Activated T-helper 9 cell treated with anti-CD3 and anti-CD28 coated beads, Interleukin-2, amount 50 U/mL, for 16 hours (primary cell): ENCODE data around the gene XYLT1.

Source experiments
- DNase-seq: peaks from one replicate; pipeline ENCODE4 v3.0.0-alpha.2; 2020; ENCODE audit warnings: low read depth

The XYLT1 gene

GRCh38 chr16:17305694-17306093, 165.1 kb downstream of the XYLT1 start:
- peak; percentile 13 for DNase-seq

DNA sequence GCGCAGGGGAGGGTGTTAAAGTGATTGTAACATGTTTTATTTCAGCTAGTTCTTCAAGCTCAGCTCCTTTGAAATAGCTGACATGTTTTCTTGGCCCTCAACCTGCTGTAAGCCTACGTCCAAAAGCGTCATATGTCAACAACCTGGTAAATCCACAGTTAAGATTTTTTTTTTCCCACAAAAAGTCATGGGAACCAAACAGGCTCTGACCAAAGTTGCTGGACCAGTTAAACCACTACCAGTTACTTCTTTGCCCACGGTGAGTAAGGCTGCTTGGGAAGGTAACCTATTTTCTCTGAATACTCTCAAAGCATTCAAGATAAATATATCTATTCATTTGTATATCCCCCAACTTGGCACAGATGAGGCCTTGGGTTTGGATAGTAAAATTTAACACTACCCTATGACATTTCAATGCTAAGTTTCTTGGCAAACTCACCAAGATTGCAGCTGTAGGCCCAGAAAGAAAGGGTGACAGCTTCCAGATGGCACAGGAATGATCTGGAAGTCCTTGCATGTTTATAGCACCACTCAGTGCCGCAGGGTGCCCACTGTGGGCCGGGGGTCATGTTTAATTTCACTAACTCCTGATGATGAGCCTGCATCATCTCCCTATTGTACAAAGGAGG, 166.2 kb downstream of the XYLT1 start:
- DNase-seq = no peak

- no peak for DNase-seq
Observed at GRCh38 chr16:17304106-17304490, 166.7 kb downstream of the XYLT1 start.

DNA sequence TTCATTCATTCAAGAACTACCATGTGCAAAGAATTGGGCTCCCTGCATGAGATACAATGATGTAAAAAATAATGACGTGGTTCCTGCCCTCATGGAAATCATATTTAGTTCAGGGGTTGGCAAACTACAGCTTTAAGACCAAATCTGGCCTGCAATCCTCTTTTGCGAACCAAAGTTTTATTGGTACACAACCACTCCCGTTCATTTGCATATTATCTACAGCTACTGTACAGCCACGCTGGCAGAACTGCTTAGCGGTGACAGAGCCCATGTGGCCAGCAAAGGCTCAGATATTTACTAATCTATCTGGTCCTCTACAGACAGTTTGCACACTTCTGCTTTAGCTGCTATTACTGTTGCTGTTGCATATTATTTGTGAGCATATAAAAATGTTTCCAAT, 167.7 kb downstream of the XYLT1 start:
- DNase-seq = no peak

DNA sequence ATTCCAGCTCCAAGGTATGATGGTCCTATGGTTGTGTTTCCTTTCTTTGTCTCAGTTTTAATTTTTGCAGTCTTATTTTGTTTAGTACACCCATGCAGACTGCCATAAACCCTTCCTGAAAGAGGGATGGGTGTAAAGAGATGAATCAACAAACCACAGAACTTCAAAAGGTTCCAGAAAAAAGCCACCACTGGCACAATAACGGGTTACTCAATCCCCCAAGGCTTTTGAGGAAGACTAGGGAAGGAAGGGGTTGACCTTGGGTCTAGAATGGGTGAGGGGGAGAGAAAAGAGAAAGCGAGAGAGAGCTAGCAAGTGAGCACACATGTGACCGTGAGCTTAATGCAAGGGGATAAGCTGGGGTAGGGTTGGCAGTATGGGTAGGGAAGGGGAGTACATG, 168.1 kb downstream of the XYLT1 start:
- DNase-seq = no peak

- no peak for DNase-seq
Observed at GRCh38 chr16:17302214-17302613, 168.5 kb downstream of the XYLT1 start.

DNA sequence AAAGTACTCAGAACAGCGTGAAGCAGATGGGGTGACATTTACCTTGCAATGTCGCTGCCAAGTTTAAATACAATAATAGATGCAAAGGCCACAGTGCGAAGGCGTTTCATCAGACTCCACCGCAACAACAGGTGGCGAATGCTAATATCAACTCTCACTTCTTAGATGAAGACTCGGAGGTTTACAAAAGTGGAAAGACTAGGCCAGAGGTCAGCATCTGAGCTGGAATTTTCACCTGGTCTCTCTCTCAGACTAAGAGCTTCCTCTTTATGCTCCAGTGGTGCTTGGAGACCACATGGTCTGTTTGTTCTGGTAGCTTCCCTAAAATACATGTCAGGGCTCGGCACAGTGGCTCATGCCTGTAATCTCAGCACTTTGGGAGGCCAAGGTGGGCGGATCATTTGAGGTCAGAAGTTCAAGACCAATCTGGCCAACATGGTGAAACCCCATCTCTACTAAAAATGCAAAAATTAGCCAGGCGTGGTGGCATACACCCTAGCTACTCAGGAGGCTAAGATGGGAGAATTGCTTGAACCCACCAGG, 169.1 kb downstream of the XYLT1 start:
- DNase-seq = no peak

DNA sequence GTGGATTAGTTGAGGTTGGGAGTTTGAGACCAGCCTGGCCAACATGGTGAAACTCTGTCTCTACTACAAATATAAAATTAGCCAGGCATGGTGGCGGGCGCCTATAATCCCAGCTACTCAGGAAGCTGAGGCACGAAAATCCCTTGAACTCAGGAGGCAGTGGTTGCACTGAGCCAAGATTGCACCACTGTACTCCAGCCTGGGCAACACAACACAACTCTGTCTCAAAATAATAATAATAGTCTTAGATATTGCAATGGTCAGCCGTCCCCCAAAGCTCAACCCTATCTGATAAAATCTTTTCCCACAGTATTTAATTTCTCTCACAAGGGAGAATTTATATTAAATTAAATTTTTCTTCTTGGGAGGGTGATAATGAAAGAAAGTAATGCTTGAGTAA, 169.6 kb downstream of the XYLT1 start:
- DNase-seq = no peak

- DNase-seq = no peak
Observed at GRCh38 chr16:17299790-17300189, 171.0 kb downstream of the XYLT1 start.

DNA sequence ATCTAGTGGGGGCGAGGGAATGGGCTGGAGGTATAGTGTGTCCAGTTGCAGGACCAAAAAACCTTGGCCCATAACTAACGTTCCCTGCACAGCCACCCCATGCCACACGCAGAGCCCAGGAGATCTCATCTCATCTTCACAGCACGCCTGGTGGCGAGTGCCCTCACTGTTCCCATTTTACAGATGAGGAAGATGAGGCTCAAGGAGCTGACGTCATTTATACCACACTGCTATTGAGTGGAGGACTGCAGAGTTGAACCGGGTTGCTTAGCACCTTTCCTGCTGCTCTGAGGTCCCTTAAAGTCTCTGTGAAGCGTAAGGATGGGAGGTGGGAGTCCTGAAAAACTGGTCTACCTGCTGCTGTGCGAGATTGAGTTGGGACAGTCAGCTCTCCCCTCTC, 172.5 kb downstream of the XYLT1 start:
- DNase-seq = no peak

GRCh38 chr16:17296431-17296830, 174.3 kb downstream of the XYLT1 start:
- no peak for DNase-seq

GRCh38 chr16:17295948-17296347, 174.8 kb downstream of the XYLT1 start:
- no peak for DNase-seq

GRCh38 chr16:17294856-17295255, 175.9 kb downstream of the XYLT1 start:
- DNase-seq = no peak

- DNase-seq = no peak
Observed at GRCh38 chr16:17293813-17294558, 176.8 kb downstream of the XYLT1 start.

DNA sequence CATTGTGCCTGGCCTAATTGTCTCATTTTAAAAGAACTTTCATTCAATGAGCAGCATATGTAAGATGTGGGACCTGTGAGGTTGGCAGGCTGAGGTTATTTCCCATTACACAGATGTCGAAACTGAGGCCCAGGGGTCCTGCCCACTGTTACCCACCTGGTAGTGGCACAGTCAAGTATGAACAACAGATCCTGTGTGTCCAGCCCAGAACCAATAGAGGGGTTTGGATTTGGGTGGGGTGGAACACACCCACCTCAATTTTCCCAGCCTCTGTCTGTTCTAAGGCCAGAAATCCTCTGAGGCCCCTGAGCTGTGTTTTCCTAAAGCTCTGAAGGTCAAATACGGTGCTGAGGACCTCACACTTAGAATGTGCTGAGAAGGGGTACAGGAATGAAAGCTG, 179.5 kb downstream of the XYLT1 start:
- DNase-seq = no peak

- no peak for DNase-seq
Observed at GRCh38 chr16:17289674-17290635, 180.8 kb downstream of the XYLT1 start.

- no peak for DNase-seq
Observed at GRCh38 chr16:17289050-17289449, 181.7 kb downstream of the XYLT1 start.

- no peak for DNase-seq
Observed at GRCh38 chr16:17287166-17287800, 183.5 kb downstream of the XYLT1 start.

GRCh38 chr16:17286443-17286842, 184.3 kb downstream of the XYLT1 start:
- DNase-seq = no peak

DNA sequence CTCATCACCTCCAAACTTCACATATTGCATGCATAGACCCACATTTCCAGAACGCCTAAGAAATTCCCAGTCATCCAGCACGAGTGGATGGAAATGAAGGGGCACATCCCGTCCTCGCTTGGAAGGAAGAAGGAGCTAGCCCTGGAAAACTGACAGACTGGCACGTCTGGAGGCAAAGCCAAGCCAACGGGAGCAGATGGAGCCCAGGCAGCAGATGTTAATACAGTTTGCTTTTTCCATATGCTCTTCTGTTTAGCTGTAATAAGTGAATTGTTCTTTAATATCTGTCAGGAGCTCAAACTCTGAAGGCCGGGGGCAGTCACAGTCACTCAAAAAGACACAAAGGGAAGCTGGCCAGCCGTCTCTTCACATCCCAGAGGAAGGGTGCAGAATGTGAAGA, 187.7 kb downstream of the XYLT1 start:
- DNase-seq = no peak

- no peak for DNase-seq
Observed at GRCh38 chr16:17282247-17282646, 188.5 kb downstream of the XYLT1 start.

GRCh38 chr16:17281052-17281451, 189.7 kb downstream of the XYLT1 start:
- no peak for DNase-seq
